CD4-positive, alpha-beta T cell treated with Interleukin-4 for 4 hours (primary cell): ENCODE measurements around the gene TRIP12.
"Not testable (repeated sequence)": the region's sequence is repeated elsewhere in the genome, so short reads cannot be mapped to it uniquely, and the experiment has no call there.

Experiments
- DNase-seq: peaks from one replicate; pipeline ENCODE4 v3.0.0-alpha.2; 2020

Gene TRIP12

GRCh38 chr2:229870903-229871656 is 50.7 kb downstream of the TRIP12 start:
- DNase-seq, result no peak

GRCh38 chr2:229869226-229869625 is 52.6 kb downstream of the TRIP12 start:
- no peak for DNase-seq

GRCh38 chr2:229868794-229869193 is 53.0 kb downstream of the TRIP12 start:
- DNase-seq, result no peak

GRCh38 chr2:229865033-229865432 is 56.8 kb downstream of the TRIP12 start:
- DNase-seq, result no peak

GRCh38 chr2:229861431-229861830 is 60.4 kb downstream of the TRIP12 start:
- no peak for DNase-seq

- DNase-seq, result no peak
These were observed 61.5 kb downstream of the TRIP12 start for GRCh38 chr2:229860334-229860733.

- DNase-seq, result no peak
These were observed 63.5 kb downstream of the TRIP12 start for GRCh38 chr2:229858351-229858750.

- DNase-seq, result no peak
These were observed 64.2 kb downstream of the TRIP12 start for GRCh38 chr2:229857634-229858033.

- DNase-seq, result no peak
These were observed 65.4 kb downstream of the TRIP12 start for GRCh38 chr2:229856413-229856812.

- DNase-seq, result no peak
These were observed 66.7 kb downstream of the TRIP12 start for GRCh38 chr2:229855116-229855515.

- peak; percentile 82 for DNase-seq
These were observed 69.2 kb downstream of the TRIP12 start for GRCh38 chr2:229852565-229852964.

- DNase-seq, result no peak
These were observed 69.9 kb downstream of the TRIP12 start for GRCh38 chr2:229851870-229852269.

- not testable (repeated sequence) for DNase-seq
These were observed 71.2 kb downstream of the TRIP12 start for GRCh38 chr2:229850355-229851275.

- no peak for DNase-seq
These were observed 72.7 kb downstream of the TRIP12 start for GRCh38 chr2:229849073-229849472.

GRCh38 chr2:229843613-229844012 is 78.2 kb downstream of the TRIP12 start:
- no peak for DNase-seq

- DNase-seq, result no peak
These were observed 83.1 kb downstream of the TRIP12 start for GRCh38 chr2:229838729-229839128.

GRCh38 chr2:229836847-229837246 is 85.0 kb downstream of the TRIP12 start:
- no peak for DNase-seq

- peak; percentile 62 for DNase-seq
These were observed 86.1 kb downstream of the TRIP12 start for GRCh38 chr2:229835596-229836283.

GRCh38 chr2:229834368-229834767 is 87.4 kb downstream of the TRIP12 start:
- DNase-seq, result not testable (repeated sequence)

GRCh38 chr2:229832510-229832898 is 89.3 kb downstream of the TRIP12 start:
- DNase-seq, result peak; percentile 33

- no peak for DNase-seq
These were observed 89.9 kb downstream of the TRIP12 start for GRCh38 chr2:229831805-229832509.

- no peak for DNase-seq
These were observed 96.3 kb downstream of the TRIP12 start for GRCh38 chr2:229825476-229825875.

- no peak for DNase-seq
These were observed 100.5 kb downstream of the TRIP12 start for GRCh38 chr2:229821316-229821715.
